CD14-positive monocyte (primary cell): Measurements from ENCODE around the gene SERPINB5. TPM values are rescaled to one million over a fixed set of nuclear protein-coding genes. Genes with fewer than 3 reads are reported as not detected.

ENCODE experiments used
- DNase-seq, 3 donors: peaks; one replicate each; pipeline ENCODE4 v3.0.0-alpha.2; 2011 to 2022
- H2AFZ ChIP-seq: 2 replicates; pipeline ENCODE4 v1.6.0; 2012; ENCODE audit warnings: mild to moderate bottlenecking, low read depth, low read length, inconsistent platforms; ENCODE audit not compliant: insufficient read depth, poor library complexity, severe bottlenecking
- H3K27ac ChIP-seq, 2 donors: 1 replicate in 1 of 2; 2 replicates in 1 of 2; pipeline ENCODE4 v1.5.1; 2012 to 2013; ENCODE audit warnings: low read length in 2 of 2, control low read depth in 1 of 2, inconsistent platforms in 1 of 2, low read depth in 1 of 2, mild to moderate bottlenecking in 1 of 2
- H3K27me3 ChIP-seq, 2 donors: one replicate each; pipeline versions ENCODE4 v1.6.0 to v1.6.1; 2011 to 2013; ENCODE audit warnings: low read length in 2 of 2; ENCODE audit not compliant: control insufficient read depth in 2 of 2, insufficient read depth in 2 of 2
- H3K36me3 ChIP-seq, 2 donors: replicated peaks in 1 of 2; 1 replicate in 1 of 2; 2 replicates in 1 of 2; pipeline versions ENCODE4 v1.5.1 to v1.6.1; 2012 to 2013; ENCODE audit warnings: low read length in 2 of 2, control low read depth in 1 of 2, inconsistent platforms in 1 of 2, mild to moderate bottlenecking in 1 of 2; ENCODE audit not compliant: insufficient read depth in 2 of 2, control insufficient read depth in 1 of 2
- H3K4me1 ChIP-seq, 2 donors: 1 replicate in 1 of 2; 2 replicates in 1 of 2; pipeline versions ENCODE4 v1.5.1 to v1.6.1; 2012 to 2013; ENCODE audit warnings: low read length in 2 of 2, control low read depth in 1 of 2, inconsistent platforms in 1 of 2, mild to moderate bottlenecking in 1 of 2, moderate library complexity in 1 of 2; ENCODE audit not compliant: insufficient read depth in 2 of 2, control insufficient read depth in 1 of 2
- H3K4me2 ChIP-seq: replicated peaks from 2 replicates; pipeline ENCODE3; 2012; ENCODE audit warnings: low read length, moderate library complexity, mild to moderate bottlenecking; ENCODE audit not compliant: poor library complexity, severe bottlenecking; ENCODE audit errors: extremely low read depth
- H3K4me3 ChIP-seq, 3 experiments: fragments of 200-600 bp in 1 of 3; sonication (generic) in 1 of 3; replicated peaks in 1 of 3; 1 replicate in 2 of 3; 2 replicates in 1 of 3; pipeline ENCODE4 v1.5.1; 2011 to 2013; ENCODE audit warnings: low read length in 3 of 3, mild to moderate bottlenecking in 3 of 3, control low read depth in 2 of 3, low read depth in 2 of 3, inconsistent platforms in 1 of 3, moderate library complexity in 1 of 3
- H3K79me2 ChIP-seq: 2 replicates; pipeline ENCODE4 v1.6.0; 2012; ENCODE audit warnings: mild to moderate bottlenecking, control low read depth, inconsistent platforms, low read length, moderate library complexity; ENCODE audit not compliant: insufficient read depth
- H3K9ac ChIP-seq: 2 replicates; pipeline ENCODE4 v1.6.0; 2017; ENCODE audit warnings: low read length, mild to moderate bottlenecking; ENCODE audit not compliant: insufficient read depth, poor library complexity, severe bottlenecking
- H3K9me3 ChIP-seq, 2 donors: replicated peaks in 1 of 2; 1 replicate in 1 of 2; 2 replicates in 1 of 2; pipeline versions ENCODE4 v1.5.1 to v1.6.1; 2012 to 2013; ENCODE audit warnings: low read length in 2 of 2, control low read depth in 1 of 2; ENCODE audit not compliant: control insufficient read depth in 1 of 2, insufficient read depth in 1 of 2
- H4K20me1 ChIP-seq: 2 replicates; pipeline ENCODE4 v1.6.0; 2012; ENCODE audit warnings: mild to moderate bottlenecking, low read length, control low read depth, moderate library complexity; ENCODE audit not compliant: insufficient read depth
- H3K27ac Mint-ChIP-seq, 7 donors: one replicate each; pipeline ENCODE4 v1.8.0; 2020; ENCODE audit warnings: mild to moderate bottlenecking in 7 of 7, mixed read lengths in 7 of 7, moderate library complexity in 6 of 7, inconsistent platforms in 2 of 7
- H3K27me3 Mint-ChIP-seq, 3 donors: one replicate each; pipeline ENCODE4 v1.8.0; 2021 to 2022; ENCODE audit warnings: low read depth in 3 of 3, mild to moderate bottlenecking in 3 of 3, mixed read lengths in 3 of 3, moderate library complexity in 3 of 3, inconsistent platforms in 1 of 3
- H3K36me3 Mint-ChIP-seq, 2 donors: one replicate each; pipeline ENCODE4 v1.8.0; 2020; ENCODE audit warnings: mixed read lengths in 2 of 2, inconsistent platforms in 1 of 2, mild to moderate bottlenecking in 1 of 2
- H3K4me1 Mint-ChIP-seq: one replicate; pipeline ENCODE4 v1.8.0; 2020; ENCODE audit warnings: mild to moderate bottlenecking, mixed read lengths
- H3K4me3 Mint-ChIP-seq, 2 donors: one replicate each; pipeline ENCODE4 v1.8.0; 2020; ENCODE audit warnings: mild to moderate bottlenecking in 2 of 2, mixed read lengths in 2 of 2, moderate library complexity in 1 of 2
- H3K9me3 Mint-ChIP-seq, 7 donors: one replicate each; pipeline ENCODE4 v1.8.0; 2020 to 2022; ENCODE audit warnings: mixed read lengths in 7 of 7, mild to moderate bottlenecking in 6 of 7, moderate library complexity in 6 of 7, inconsistent platforms in 2 of 7
- CTCF ChIP-seq: fragments of 200-600 bp; IDR thresholded peaks from one replicate; pipeline ENCODE4 v1.8.0; 2022; ENCODE audit warnings: antibody characterized with exemption, mild to moderate bottlenecking
- WGBS: methylation state at CpG from one replicate; pipeline ENCODE4 v1.1.5; 2013; ENCODE audit warnings: missing lambda C conversion rate; ENCODE audit not compliant: insufficient coverage; 5-methylcytosine and 5-hydroxymethylcytosine counted together
- intact Hi-C, 2 donors: fragments of 100-400 bp; cut with micrococcal nuclease; formaldehyde crosslinking; loops; one replicate each; pipeline versions ENCODE4 v1.15.0 to v1.15.1; 2023
- polyA plus RNA-seq, 3 donors: library from polyadenylated mRNA; depleted of rRNA in 1 of 3; unstranded in 2 of 3; stranded (reverse) in 1 of 3; fragments of 300-500 nt in 2 of 3; fragments of >200 nt in 1 of 3; fragmentation: Illumina TruSeq in 2 of 3; gene quantifications; 1 replicate in 2 of 3; 2 replicates in 1 of 3; pipeline ENCODE4 v1.2.3, GENCODE V29; 2012 to 2021

The SERPINB5 gene
- polyA plus RNA-seq, 3 donors = not detected

DNA sequence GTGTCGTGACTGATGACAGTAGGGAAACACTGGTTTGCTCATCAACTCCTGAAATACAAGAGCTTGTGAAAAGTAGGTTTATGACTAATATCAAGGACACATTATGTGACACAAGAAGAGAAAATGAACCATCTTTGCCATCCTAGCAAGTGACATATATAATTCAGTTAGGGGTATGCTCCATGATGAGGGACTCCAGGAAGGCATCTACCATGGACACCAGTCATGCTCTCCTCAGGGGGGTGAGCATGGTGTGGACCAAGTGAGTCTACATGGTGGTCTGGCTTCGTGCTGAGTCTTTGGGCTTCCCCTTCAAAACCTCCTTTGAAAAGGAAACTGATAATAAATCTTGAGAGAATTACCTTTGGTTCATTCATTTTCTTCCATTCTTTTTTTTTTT lies 11.7 kb upstream of the SERPINB5 start:
- Histone ChIP-seq H2AFZ (no peak overlapping the region), H4K20me1 (no peaks in the 10 kb centered on the region), H3K9ac (no peak overlapping the region), H3K36me3 (no peaks in the 10 kb centered on the region), H3K79me2 (no peaks in the 10 kb centered on the region), H3K4me1 (no peaks in the 10 kb centered on the region), H3K27ac (no peak overlapping the region), H3K27me3 (no peaks in the 10 kb centered on the region), H3K4me3 (no peak overlapping the region), H3K4me2 (no peak overlapping the region), H3K9me3 (no peaks in the 10 kb centered on the region)
- H3K9me3 Mint-ChIP-seq = peaks cover 0 to under 1% (median 0%) of the 10 kb centered on the region in 7 donors
- H3K27me3 Mint-ChIP-seq = peaks cover 0 to 5% (median 1%) of the 10 kb centered on the region in 3 donors
- no CpG with 5 or more reads among the region's 2 CpGs for WGBS
- H3K27ac Mint-ChIP-seq = no peak overlapping the region
- no peaks in the 10 kb centered on the region for H3K4me1 Mint-ChIP-seq
- no peak for TF ChIP-seq CTCF
- no peak overlapping the region for H3K4me3 Mint-ChIP-seq
- intact Hi-C loops = no loop called here
- no peak for DNase-seq
- H3K36me3 Mint-ChIP-seq = no peaks in the 10 kb centered on the region

DNA sequence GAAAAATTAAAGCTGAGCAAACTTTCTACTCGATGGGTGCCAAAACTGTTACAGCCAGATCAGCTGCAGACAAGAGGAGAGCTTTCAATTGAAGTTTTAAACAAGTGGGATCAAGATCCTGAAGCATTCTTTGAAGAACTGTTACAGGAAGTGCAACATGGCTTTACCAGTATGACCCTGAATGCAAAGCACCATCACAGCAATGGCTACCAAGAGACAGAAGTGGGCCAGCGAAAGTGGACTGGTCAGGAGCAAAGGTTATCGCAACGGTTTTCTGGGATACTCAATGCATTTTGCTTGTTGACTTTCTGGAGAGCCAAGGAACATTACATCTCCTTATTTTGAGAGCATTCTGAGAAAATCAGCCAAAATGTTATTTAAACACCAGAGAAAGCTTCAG lies 9.1 kb upstream of the SERPINB5 start:
- DNase-seq = no peak
- Histone ChIP-seq H3K4me2 (no peak overlapping the region), H3K27me3 (no peaks in the 10 kb centered on the region), H3K9me3 (no peaks in the 10 kb centered on the region), H3K79me2 (no peaks in the 10 kb centered on the region), H3K27ac (no peak overlapping the region), H3K4me1 (no peaks in the 10 kb centered on the region), H4K20me1 (no peaks in the 10 kb centered on the region), H3K9ac (no peak overlapping the region), H3K4me3 (no peak overlapping the region), H2AFZ (no peak overlapping the region), H3K36me3 (no peaks in the 10 kb centered on the region)
- Mint-ChIP-seq H3K4me1 (no peaks in the 10 kb centered on the region), H3K27me3 (peaks cover 0 to 3% (median under 1%) of the 10 kb centered on the region in 3 donors), H3K4me3 (no peak overlapping the region), H3K27ac (no peak overlapping the region), H3K36me3 (no peaks in the 10 kb centered on the region), H3K9me3 (peaks cover 0 to 2% (median 0%) of the 10 kb centered on the region in 7 donors)
- WGBS = 94% methylated on average over 4 of the region's 4 CpGs
- TF ChIP-seq CTCF = no peak
- intact Hi-C loops = no loop called here
